Cardiac septum (tissue), 1 donor: Measurements from ENCODE around the gene CDK5RAP3. TPM values are rescaled to one million over a fixed set of nuclear protein-coding genes. Genes with fewer than 3 reads are reported as not detected.
"Not testable (repeated sequence)": the region's sequence is repeated elsewhere in the genome, so short reads cannot be mapped to it uniquely, and the experiment has no call there.

Experiments used
- DNase-seq: peaks from one replicate; pipeline ENCODE4 v3.0.0-alpha.2; 2020; ENCODE audit warnings: low spot score
- intact Hi-C: fragments of 100-400 bp; cut with DNase I; formaldehyde crosslinking; loops from one replicate; pipeline ENCODE4 v1.14.0; 2022
- total RNA-seq: library from RNA; stranded (reverse); fragmentation: NEBNext Ultra II Directional; extraction: Animal tissue kit (Norgen Biotek cat#: 25700); gene quantifications from one replicate; pipeline ENCODE4 v1.2.1, GENCODE V29; 2021
- donor health status: DM: no; HTN: no; CAD: no.

Gene CDK5RAP3
- total RNA-seq, 1 donor from 2014 or later: 58.2 TPM

DNA sequence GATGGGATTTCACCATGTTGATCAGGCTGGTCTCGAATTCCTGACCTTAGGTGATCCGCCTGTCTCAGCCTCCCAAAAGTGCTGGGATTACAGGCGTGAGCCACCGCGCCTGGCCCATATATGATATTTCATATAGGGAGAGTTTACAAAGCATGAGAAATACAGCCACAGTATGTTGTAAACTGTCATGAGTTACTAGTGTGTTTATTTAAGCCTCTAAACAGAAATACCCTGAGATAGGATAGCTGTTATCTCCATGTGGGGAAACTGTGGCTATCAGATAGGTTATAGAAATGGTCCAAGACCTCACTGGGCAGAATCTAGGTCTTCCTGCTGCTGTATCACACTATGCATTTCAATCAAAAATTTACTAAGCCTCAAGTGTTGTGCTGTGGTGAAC, 2.1 kb upstream of the CDK5RAP3 start:
- intact Hi-C loops: no loop called here
- no peak for DNase-seq

GRCh38 chr17:47969930-47970724, 786 bp upstream of the CDK5RAP3 start:
- intact Hi-C loops: loop anchor here (2.0 kb wide), 2 partner anchors 21 to 129 kb away; partner anchors contain the start of gene SCRN2
- DNase-seq: no peak

DNA sequence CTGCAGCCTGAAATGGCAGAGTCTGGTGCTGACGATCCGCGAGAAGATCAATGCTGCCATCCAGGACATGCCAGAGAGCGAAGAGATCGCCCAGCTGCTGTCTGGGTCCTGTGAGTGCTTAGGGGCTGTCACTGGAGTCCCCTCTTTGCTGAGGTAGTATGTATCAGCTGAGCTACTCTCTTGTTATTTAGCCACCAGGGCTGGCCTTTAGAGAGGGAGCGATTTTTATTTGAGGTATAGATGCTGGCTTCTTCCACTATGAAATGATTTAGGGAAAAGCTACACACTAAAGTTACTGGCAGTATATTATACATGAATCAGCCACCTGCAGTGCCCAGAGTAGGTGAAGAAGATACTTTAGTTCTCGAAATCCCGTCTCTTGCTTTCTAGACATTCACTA, 2.6 kb downstream of the CDK5RAP3 start:
- intact Hi-C loops: no loop called here
- no peak for DNase-seq

GRCh38 chr17:47975189-47975822, 4.4 kb downstream of the CDK5RAP3 start:
- intact Hi-C loops: no loop called here

DNA sequence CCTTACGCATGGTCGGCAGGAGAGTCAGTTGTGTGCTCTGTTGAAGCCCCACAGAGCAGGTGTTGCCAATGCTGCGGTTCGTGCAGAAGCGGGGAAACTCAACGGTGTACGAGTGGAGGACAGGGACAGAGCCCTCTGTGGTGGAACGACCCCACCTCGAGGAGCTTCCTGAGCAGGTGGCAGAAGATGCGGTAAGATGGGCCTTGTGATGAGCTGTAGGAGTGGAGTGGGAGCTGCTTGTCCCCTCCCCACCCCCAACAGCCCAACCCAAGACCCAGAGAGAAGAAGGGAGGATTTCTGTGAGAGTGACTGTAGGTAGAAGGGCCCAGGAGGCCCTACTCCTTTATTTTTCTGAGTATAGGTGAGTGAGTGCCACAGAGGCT, 4.9 kb downstream of the CDK5RAP3 start:
- DNase-seq: no peak
- intact Hi-C loops: no loop called here

More at GRCh38 chr17:47975189-47975822, 4.4 kb downstream of the CDK5RAP3 start:
- DNase-seq: no peak

GRCh38 chr17:47978324-47978723, 7.4 kb downstream of the CDK5RAP3 start:
- intact Hi-C loops: loop anchor here (2.0 kb wide), 1 partner anchor 40 kb away; no protein-coding TSS in a partner anchor
- DNase-seq: no peak

DNA sequence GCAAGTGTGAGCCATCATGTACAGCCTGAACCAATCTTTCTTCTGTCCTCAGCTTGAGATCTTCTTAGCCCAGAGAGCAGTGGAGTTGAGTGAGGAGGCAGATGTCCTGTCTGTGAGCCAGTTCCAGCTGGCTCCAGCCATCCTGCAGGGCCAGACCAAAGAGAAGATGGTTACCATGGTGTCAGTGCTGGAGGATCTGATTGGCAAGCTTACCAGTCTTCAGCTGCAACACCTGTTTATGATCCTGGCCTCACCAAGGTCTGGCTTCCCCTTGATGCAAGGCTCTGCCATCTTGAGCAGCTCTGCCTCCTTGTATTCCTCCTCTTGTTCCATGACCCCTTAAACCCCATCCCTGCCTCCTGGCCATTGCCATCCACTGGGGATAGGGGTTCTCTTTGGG, 9.6 kb downstream of the CDK5RAP3 start:
- DNase-seq: no peak
- intact Hi-C loops: no loop called here

DNA sequence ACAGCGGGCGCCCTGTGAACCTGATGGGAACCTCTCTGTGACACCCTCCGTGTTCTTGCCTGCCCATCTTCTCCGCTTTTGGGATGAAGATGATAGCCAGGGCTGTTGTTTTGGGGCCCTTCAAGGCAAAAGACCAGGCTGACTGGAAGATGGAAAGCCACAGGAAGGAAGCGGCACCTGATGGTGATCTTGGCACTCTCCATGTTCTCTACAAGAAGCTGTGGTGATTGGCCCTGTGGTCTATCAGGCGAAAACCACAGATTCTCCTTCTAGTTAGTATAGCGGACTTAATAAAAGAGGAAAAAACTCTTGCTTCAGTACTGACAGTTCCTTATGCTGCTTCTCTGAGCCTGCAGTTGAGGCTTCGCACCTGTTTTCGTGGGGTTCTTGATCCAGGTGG, 10.5 kb downstream of the CDK5RAP3 start:
- intact Hi-C loops: no loop called here
- DNase-seq: no peak

DNA sequence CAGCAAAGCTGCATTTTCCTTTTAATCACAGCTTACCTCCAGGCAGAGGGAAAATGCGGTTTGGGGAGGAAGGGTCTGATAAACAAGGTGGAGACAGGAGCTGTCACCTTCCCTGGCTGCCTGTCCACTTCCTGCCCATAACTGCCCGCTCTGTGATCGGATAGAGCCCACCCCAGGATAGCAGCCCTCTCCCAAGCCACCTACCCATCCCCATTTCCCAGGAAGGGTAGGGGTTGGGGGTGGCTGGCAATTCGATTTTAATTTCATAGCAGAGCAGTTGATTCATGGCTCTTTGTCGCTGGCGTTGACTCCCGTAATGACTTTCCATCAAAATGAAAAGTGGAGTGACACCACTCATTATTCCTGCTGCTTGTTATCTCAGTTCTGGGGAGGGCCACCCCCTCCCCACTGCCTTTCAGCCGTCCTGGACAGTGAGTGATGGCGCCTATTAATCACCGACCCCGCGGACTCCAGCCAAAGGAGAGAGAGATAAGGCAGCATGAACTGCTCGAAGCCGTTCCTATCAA, 11.2 kb downstream of the CDK5RAP3 start:
- DNase-seq: no peak
- intact Hi-C loops: no loop called here

GRCh38 chr17:47982645-47983390, 11.9 kb downstream of the CDK5RAP3 start:
- no peak for DNase-seq
- intact Hi-C loops: no loop called here

- intact Hi-C loops: no loop called here
- no peak for DNase-seq
Measured at GRCh38 chr17:47983492-47984223, 12.7 kb downstream of the CDK5RAP3 start.

DNA sequence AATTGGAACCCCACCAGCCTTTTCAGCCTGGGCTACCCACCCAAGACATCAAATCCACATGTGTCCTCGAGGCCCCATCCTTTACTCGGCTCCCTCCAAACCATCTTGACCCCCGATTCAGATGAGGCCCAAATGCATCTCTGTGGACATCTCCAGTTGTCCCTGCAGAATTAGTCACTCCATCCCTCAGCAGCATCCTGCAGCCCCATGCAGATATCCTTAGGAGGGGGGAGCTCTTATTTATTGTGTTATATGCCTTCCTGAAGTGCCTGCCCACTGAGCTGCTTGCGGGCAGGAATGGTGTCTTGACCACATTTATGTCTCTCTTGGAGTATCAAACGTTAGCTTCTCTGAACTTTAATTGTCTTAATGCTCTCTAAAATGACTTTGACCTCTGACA, 15.6 kb downstream of the CDK5RAP3 start:
- DNase-seq: no peak
- intact Hi-C loops: no loop called here

- intact Hi-C loops: no loop called here
- DNase-seq: no peak
Measured at GRCh38 chr17:47987240-47987835, 16.4 kb downstream of the CDK5RAP3 start.

DNA sequence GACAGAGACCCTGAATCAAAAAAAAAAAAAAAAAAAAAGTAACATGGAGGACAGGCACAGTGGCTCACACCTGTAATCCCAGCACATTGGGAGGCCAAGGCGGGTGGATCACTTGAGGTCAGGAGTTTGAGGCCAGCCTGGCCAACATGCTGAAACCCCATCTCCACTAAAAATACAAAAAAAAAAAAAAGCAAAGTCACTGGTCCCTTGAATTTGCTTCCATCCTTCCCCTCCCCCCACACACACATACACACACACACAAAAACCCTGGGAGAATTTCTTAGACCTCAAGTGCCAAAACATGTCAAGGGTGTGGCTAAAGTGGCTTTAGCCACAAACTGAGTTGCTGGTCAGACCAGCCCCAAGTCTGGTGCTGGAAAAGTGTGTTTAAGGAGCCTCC, 17.5 kb downstream of the CDK5RAP3 start:
- intact Hi-C loops, DNase-seq: not testable (repeated sequence)

DNA sequence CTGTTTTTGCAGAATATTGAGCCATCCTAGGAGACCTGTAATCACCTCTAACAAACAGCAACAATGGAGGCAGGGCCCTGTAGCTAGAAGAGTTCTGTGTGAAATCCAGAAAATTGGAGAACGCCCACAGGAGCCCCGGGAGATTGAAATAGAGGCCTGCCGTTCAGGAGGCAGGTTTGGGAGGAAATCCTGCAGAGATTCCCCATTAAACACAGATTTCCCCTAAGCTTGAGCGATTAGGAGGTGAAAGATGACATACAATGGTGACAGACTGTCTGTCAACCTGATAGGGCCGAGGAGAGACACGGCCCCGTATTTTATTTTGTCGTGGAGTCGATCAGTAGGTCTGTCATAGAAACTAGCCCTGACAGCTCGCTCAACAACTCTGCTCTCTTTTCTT, 18.2 kb downstream of the CDK5RAP3 start:
- intact Hi-C loops: no loop called here
- DNase-seq: no peak

GRCh38 chr17:47989700-47990099, 18.8 kb downstream of the CDK5RAP3 start:
- intact Hi-C loops: no loop called here
- no peak for DNase-seq

DNA sequence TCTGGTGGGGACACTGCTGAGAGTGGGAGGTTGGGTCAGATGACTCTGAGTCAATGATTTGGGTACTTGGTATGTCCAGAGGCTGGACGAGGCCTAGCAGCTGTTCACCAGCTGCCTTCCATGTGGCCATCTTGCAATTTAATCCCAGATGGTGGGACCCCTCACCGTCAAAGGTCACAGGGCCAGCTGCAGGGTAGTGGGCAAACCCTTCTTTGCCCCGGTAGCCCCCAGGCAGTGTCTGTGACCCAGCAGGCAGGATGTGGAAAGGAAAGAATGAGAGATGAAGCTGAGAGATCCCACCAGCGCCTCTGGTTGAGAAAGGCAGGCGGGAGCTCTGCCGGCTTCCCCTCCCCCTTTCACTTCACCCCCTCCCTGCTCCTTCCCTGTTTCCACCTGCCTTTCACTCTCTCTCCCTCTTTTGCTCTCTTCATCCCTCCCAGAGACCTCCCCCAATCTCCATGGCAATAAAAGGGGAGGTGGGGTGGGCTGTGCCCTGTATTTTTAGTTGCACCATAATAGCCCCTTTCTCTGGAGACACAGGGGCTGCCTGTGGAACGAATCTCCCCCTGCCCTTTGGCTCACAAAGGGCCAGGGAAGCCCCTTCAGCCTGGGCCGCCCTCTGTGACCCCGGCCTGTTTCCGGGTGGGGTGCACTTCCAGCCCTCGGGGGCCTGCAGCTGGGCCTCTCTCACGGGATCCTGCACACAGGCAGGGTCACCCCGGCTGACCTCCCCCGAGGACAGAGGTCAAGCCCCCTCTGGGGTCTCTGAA, 20.2 kb downstream of the CDK5RAP3 start:
- DNase-seq: no peak
- intact Hi-C loops: no loop called here

- no peak for DNase-seq
- intact Hi-C loops: no loop called here
Measured at GRCh38 chr17:47992216-47992615, 21.3 kb downstream of the CDK5RAP3 start.
